ENCODE measurements around the gene KLHL7.

The KLHL7 gene

DNA sequence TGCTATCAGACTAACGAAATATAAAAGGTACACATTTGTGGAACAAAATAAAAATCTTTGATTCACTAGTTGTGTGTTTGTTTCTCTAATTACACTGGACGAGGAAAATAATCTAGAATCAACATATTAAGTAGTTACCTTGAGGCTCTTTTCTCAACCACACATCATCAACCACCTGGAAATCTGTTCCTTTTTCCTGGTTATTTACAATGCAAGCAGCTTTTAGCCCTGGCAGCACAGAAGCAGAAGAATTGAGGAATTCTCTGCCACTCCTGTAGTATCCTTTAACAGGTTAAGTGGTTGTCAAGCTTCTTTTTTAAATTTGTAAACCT, 100.0 kb downstream of the KLHL7 start:
- DNase-seq (ENCODE audit: low read depth, low spot score) = no peak
- POLR2A ChIA-PET = no interaction called here
- CTCF ChIA-PET = interaction anchor here (1.6 kb wide), 1 partner anchor 21 kb away, joined by 5 read pairs; no protein-coding TSS in a partner anchor
- no peak overlapping the region for H3K4me3 ChIP-seq (ENCODE audit: low read depth, low read length)
- TF ChIP-seq, protein P1, sequence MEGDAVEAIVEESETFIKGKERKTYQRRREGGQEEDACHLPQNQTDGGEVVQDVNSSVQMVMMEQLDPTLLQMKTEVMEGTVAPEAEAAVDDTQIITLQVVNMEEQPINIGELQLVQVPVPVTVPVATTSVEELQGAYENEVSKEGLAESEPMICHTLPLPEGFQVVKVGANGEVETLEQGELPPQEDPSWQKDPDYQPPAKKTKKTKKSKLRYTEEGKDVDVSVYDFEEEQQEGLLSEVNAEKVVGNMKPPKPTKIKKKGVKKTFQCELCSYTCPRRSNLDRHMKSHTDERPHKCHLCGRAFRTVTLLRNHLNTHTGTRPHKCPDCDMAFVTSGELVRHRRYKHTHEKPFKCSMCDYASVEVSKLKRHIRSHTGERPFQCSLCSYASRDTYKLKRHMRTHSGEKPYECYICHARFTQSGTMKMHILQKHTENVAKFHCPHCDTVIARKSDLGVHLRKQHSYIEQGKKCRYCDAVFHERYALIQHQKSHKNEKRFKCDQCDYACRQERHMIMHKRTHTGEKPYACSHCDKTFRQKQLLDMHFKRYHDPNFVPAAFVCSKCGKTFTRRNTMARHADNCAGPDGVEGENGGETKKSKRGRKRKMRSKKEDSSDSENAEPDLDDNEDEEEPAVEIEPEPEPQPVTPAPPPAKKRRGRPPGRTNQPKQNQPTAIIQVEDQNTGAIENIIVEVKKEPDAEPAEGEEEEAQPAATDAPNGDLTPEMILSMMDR (IDR thresholded peaks at IDR 0.05; ENCODE audit: insufficient read depth, low read length, missing control alignments) = no peak

DNA sequence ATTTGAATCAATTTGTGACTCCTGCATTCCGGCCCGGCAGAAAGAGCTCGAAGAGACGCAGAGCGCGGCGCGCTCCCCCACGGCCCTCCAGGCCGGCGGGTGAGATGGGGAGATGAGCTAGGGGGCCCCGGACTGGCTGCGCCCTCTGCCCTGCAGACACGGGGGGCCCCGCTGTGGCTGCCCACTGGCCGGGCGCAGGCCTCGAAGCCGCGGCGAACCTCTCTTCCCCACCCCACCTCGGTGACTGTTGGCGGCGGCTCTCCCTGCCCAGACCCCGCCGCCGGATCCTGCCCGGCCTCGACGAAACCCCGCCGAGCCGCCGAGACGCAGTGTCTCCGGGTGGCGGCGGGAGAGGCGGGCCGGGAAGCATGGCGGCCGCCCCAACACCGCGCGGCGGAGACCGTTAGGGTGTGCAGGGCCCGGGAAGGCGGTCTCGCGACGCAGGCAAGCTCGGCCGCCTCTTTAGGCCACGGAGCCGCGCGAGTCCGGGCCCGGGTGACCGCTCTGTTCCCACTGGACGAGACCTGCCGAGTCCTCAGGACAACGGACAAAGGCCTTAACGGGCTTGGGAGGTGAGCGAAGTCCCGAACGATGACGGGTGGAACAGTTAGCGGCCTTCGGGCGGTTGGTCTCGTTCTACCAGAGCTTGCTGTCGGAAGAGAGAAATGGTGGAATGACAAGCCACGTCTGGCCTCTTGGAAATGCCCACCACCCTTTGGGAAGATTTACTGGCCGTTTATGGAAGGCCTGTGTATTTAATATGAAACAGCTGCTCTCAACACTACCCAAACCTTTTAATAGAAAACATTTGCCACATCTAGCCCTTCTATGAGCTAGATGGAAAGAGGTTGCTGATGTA, 100.6 kb downstream of the KLHL7 start:
- ChIA-PET CTCF (interaction anchor here (0.6 to 1.6 kb wide), 3 partner anchors 9 to 67 kb away, joined by 3 to 5 read pairs (median 3); no protein-coding TSS in a partner anchor), POLR2A (no interaction called here)
- H3K4me3 ChIP-seq (ENCODE audit: low read depth, low read length) = no peak overlapping the region
- TF ChIP-seq, protein P1 (IDR thresholded peaks at IDR 0.05; ENCODE audit: insufficient read depth, low read length, missing control alignments) = no peak
- DNase-seq (ENCODE audit: low read depth, low spot score) = no peak

DNA sequence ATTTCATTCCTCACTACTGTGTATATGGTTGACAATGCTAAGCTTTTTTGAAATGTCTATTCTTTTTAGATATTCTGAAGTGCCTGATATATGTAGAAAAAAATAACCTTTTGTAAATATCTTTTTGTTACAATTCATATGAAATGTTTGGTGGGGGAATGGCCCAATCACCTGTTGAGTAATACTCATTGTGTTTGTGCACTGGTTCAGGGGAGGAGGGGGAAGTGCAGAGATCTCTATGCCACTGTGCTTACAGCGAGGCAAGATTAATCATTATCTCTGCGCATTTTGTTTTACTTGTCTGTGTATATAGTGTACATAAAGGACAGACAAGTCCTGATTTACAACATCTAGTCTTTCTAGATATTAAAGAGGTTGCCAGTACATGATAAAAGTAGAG, 101.4 kb downstream of the KLHL7 start:
- no peak for DNase-seq (ENCODE audit: low read depth, low spot score)
- CTCF ChIA-PET = interaction anchor here (0.6 to 1.6 kb wide), 3 partner anchors 9 to 66 kb away, joined by 3 to 5 read pairs (median 3); no protein-coding TSS in a partner anchor
- H3K4me3 ChIP-seq (ENCODE audit: low read depth, low read length) = no peak overlapping the region
- TF ChIP-seq, protein P1 (IDR thresholded peaks at IDR 0.05; ENCODE audit: insufficient read depth, low read length, missing control alignments) = no peak
- POLR2A ChIA-PET = no interaction called here

DNA sequence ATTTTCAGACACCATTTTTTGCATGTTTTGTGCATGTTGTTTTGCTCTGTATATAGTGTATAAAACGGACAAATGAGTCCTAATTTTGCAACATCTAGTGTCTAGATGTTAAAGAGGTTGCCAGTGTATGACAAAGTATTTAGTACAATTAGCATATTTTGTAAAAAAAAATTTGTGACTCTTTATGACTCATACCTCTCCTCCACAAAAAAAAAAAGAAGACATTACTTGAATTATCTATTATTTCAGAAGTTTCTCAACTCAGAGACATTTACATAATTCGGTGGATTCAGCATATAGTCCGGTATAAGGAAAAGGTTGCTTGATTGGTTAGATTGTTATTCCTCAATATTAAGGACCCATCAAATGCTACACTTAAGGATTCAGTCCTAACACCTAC, 102.3 kb downstream of the KLHL7 start:
- ChIA-PET CTCF (no interaction called here), POLR2A (no interaction called here)
- TF ChIP-seq, protein P1 (IDR thresholded peaks at IDR 0.05; ENCODE audit: insufficient read depth, low read length, missing control alignments) = no peak
- no peak for DNase-seq (ENCODE audit: low read depth, low spot score)
- H3K4me3 ChIP-seq (ENCODE audit: low read depth, low read length) = no peak overlapping the region

DNA sequence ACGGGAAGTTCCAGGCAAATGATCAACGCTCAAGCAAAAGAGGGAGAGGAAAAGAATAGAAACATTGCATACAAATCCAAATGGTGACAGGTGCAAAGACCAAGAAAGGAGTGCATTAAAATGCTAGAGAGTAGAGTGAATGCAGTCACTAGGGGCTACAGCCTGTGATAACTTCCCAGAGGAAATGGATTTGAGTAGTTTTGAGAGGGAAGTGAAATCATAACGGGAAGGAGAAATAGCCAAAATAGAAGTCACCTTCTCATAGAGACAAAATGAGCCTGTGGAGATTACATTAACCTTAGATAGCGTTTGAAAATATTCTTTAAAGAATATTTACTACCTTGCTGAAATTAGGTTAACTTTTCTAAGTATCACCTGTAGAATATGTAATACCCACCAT, 102.7 kb downstream of the KLHL7 start:
- TF ChIP-seq, protein P1 (IDR thresholded peaks at IDR 0.05; ENCODE audit: insufficient read depth, low read length, missing control alignments) = no peak
- no peak for DNase-seq (ENCODE audit: low read depth, low spot score)
- CTCF ChIA-PET = no interaction called here
- POLR2A ChIA-PET = no interaction called here
- no peak overlapping the region for H3K4me3 ChIP-seq (ENCODE audit: low read depth, low read length)

DNA sequence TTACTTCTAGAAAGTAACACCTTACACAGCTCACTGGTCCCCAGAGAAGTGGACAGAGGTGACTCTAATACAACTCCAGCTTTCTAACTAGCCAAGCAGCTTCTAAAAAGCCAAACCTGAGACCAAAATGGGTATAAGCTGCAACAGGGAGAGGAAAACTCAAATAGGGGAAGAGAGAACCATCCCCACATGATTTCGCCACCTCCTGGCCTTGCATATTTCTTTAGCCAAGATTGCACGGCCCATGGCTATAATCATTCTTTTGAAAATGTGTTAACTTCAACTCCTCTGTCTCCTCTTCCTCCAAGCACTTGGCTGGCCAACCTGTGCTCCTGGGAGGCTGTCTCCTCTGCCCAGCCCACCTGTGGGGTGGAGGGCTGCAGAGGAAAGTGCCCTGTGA, 104.9 kb downstream of the KLHL7 start:
- ChIA-PET POLR2A (no interaction called here), CTCF (no interaction called here)
- H3K4me3 ChIP-seq (ENCODE audit: low read depth, low read length) = no peak overlapping the region
- DNase-seq (ENCODE audit: low read depth, low spot score) = no peak
- TF ChIP-seq, protein P1 (IDR thresholded peaks at IDR 0.05; ENCODE audit: insufficient read depth, low read length, missing control alignments) = no peak
